Neural cell (in vitro differentiated cells): ENCODE measurements around the gene MAML3. TPM values are rescaled to one million over a fixed set of nuclear protein-coding genes. Genes with fewer than 3 reads are reported as not detected.

Experiments
- H2AFZ ChIP-seq: fragments of 200-600, 300-800 bp; sonication (generic), shearing (Covaris generic); 2 replicates; pipeline ENCODE4 v1.6.0; 2014; ENCODE audit warnings: low read depth, mild to moderate bottlenecking, antibody characterized with exemption, low read length, moderate library complexity
- H3F3A ChIP-seq: fragments of 200-600 bp; shearing (Covaris generic); 2 replicates; pipeline ENCODE4 v1.6.1; 2016; ENCODE audit warnings: mild to moderate bottlenecking, moderate library complexity, mixed read lengths, antibody characterized with exemption, low read length; ENCODE audit not compliant: insufficient read depth, poor library complexity, severe bottlenecking
- H3K27ac ChIP-seq: fragments of 200-600, 300-800 bp; sonication (generic), shearing (Covaris generic); 2 replicates; pipeline ENCODE4 v1.5.1; 2014; ENCODE audit warnings: mild to moderate bottlenecking, low read length, moderate library complexity
- H3K27me3 ChIP-seq: fragments of 300-800, 200-600 bp; sonication (generic), shearing (Covaris generic); 2 replicates; pipeline ENCODE4 v1.6.0; 2014; ENCODE audit warnings: mild to moderate bottlenecking, low read depth, low read length, moderate library complexity; ENCODE audit not compliant: insufficient read depth
- H3K36me3 ChIP-seq: fragments of 300-800, 200-600 bp; sonication (generic), shearing (Covaris generic); 2 replicates; pipeline ENCODE4 v1.5.1; 2014; ENCODE audit warnings: mild to moderate bottlenecking, antibody characterized with exemption, low read length, moderate library complexity; ENCODE audit not compliant: insufficient read depth
- H3K4me2 ChIP-seq: fragments of 300-800, 200-600 bp; sonication (generic), shearing (Covaris generic); 2 replicates; pipeline ENCODE4 v1.6.0; 2014; ENCODE audit warnings: mild to moderate bottlenecking, low read length
- H3K4me3 ChIP-seq: fragments of 300-800, 200-600 bp; sonication (generic), shearing (Covaris generic); 2 replicates; pipeline ENCODE4 v1.5.1; 2014; ENCODE audit warnings: mild to moderate bottlenecking, low read length, moderate library complexity
- H3K79me2 ChIP-seq: fragments of 200-600 bp; shearing (Covaris generic); replicated peaks from 2 replicates; pipeline ENCODE4 v1.6.0; 2014; ENCODE audit warnings: mild to moderate bottlenecking, low read length, moderate library complexity; ENCODE audit not compliant: insufficient read depth
- H3K9ac ChIP-seq: fragments of 300-800, 200-600 bp; sonication (generic), shearing (Covaris generic); 2 replicates; pipeline ENCODE4 v1.6.1; 2016; ENCODE audit warnings: mild to moderate bottlenecking, low read length, mixed read lengths
- H3K9me2 ChIP-seq: fragments of 200-600 bp; shearing (Covaris generic); 2 replicates; pipeline ENCODE4 v1.6.1; 2016; ENCODE audit warnings: mild to moderate bottlenecking, low read length, mixed read lengths; ENCODE audit not compliant: insufficient read depth
- H3K9me3 ChIP-seq: fragments of 200-600, 300-800 bp; sonication (generic), shearing (Covaris generic); 2 replicates; pipeline ENCODE4 v1.6.1; 2016; ENCODE audit warnings: mild to moderate bottlenecking, mixed run types, low read length, moderate library complexity, mixed read lengths
- H4K20me1 ChIP-seq: fragments of 200-600 bp; shearing (Covaris generic); 2 replicates; pipeline ENCODE4 v1.6.1; 2016; ENCODE audit warnings: mild to moderate bottlenecking, mixed run types; ENCODE audit not compliant: insufficient read depth
- CTCF ChIP-seq: fragments of 450-650 bp; IDR thresholded peaks from 2 replicates; pipeline ENCODE4 v1.5.1; 2014; ENCODE audit warnings: antibody characterized with exemption, mild to moderate bottlenecking, moderate library complexity; ENCODE audit not compliant: poor library complexity, severe bottlenecking
- EP300 ChIP-seq: fragments of 450-650 bp; conservative IDR thresholded peaks from 2 replicates; pipeline ENCODE4 v1.6.1; 2014; ENCODE audit warnings: antibody characterized with exemption, mild to moderate bottlenecking, moderate library complexity; ENCODE audit not compliant: poor library complexity, severe bottlenecking
- EZH2 ChIP-seq: fragments of 200-600, 300-800 bp; shearing (Covaris generic), sonication (generic); IDR thresholded peaks from 2 replicates; pipeline ENCODE4 v1.6.1; 2014; ENCODE audit warnings: antibody characterized with exemption, low read length, borderline replicate concordance, mild to moderate bottlenecking; ENCODE audit not compliant: insufficient read depth, poor library complexity, severe bottlenecking
- MXI1 ChIP-seq: fragments of 450-650 bp; conservative IDR thresholded peaks from 2 replicates; pipeline ENCODE4 v1.6.1; 2014; ENCODE audit warnings: antibody characterized with exemption, mild to moderate bottlenecking; ENCODE audit not compliant: poor library complexity, severe bottlenecking
- POLR2AphosphoS5 ChIP-seq: IDR thresholded peaks from 2 replicates; pipeline ENCODE4 v1.6.1; 2012
- RAD21 ChIP-seq: fragments of 450-650 bp; conservative IDR thresholded peaks from 2 replicates; pipeline ENCODE4 v1.6.1; 2014; ENCODE audit warnings: antibody characterized with exemption, mild to moderate bottlenecking, moderate library complexity
- REST ChIP-seq: IDR thresholded peaks from 2 replicates; pipeline ENCODE4 v1.6.1; 2012; ENCODE audit warnings: borderline replicate concordance
- SMC3 ChIP-seq: fragments of 450-650 bp; conservative IDR thresholded peaks from 2 replicates; pipeline ENCODE4 v1.6.1; 2014; ENCODE audit warnings: antibody characterized with exemption, mild to moderate bottlenecking, moderate library complexity; ENCODE audit not compliant: poor library complexity
- TAF1 ChIP-seq: IDR thresholded peaks from 2 replicates; pipeline ENCODE4 v1.6.1; 2012; ENCODE audit warnings: low read depth
- polyA plus RNA-seq: library from polyadenylated mRNA; depleted of rRNA; stranded (reverse); fragments of >200 nt; gene quantifications from 2 replicates; pipeline ENCODE4 v1.2.3, GENCODE V29; 2014

Gene MAML3
- polyA plus RNA-seq, 1 donor from 2014 or later = 10.2 TPM

DNA sequence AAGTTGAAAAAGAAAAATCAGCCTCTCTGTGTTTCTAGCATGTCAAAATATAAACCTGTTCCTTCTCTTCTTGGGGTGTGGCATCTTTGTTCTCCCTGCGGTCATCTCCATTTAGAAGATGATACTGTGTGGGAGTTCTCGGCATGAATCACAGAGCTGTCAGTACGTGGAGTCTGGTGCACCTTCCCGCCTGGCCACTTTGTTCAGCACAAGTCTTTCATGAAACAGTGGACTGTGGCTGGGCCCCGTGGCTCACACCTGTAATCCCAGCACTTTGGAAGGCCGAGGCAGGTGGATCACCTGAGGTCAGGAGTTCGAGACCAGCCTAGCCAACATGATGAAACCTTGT lies 166.5 kb downstream of the MAML3 start:
- no peak overlapping the region for H2AFZ ChIP-seq
- no peaks in the 10 kb centered on the region for H3K9me2 ChIP-seq
- TF ChIP-seq MXI1 (no peak), EP300 (no peak), CTCF (no peak), POLR2AphosphoS5 (no peak), SMC3 (no peak), EZH2 (no peak), TAF1 (no peak), REST (no peak), RAD21 (no peak)
- peak overlapping the region; percentile 67 for H3K27ac ChIP-seq
- no peaks in the 10 kb centered on the region for H3K9me3 ChIP-seq
- peak overlapping the region; percentile 30 for H3K4me3 ChIP-seq
- H4K20me1 ChIP-seq = no peaks in the 10 kb centered on the region
- peak overlapping the region; percentile 36 for H3K9ac ChIP-seq
- no peaks in the 10 kb centered on the region for H3F3A ChIP-seq
- no peak overlapping the region for H3K4me2 ChIP-seq
- H3K79me2 ChIP-seq = no peaks in the 10 kb centered on the region
- no peaks in the 10 kb centered on the region for H3K27me3 ChIP-seq
- no peaks in the 10 kb centered on the region for H3K36me3 ChIP-seq

DNA sequence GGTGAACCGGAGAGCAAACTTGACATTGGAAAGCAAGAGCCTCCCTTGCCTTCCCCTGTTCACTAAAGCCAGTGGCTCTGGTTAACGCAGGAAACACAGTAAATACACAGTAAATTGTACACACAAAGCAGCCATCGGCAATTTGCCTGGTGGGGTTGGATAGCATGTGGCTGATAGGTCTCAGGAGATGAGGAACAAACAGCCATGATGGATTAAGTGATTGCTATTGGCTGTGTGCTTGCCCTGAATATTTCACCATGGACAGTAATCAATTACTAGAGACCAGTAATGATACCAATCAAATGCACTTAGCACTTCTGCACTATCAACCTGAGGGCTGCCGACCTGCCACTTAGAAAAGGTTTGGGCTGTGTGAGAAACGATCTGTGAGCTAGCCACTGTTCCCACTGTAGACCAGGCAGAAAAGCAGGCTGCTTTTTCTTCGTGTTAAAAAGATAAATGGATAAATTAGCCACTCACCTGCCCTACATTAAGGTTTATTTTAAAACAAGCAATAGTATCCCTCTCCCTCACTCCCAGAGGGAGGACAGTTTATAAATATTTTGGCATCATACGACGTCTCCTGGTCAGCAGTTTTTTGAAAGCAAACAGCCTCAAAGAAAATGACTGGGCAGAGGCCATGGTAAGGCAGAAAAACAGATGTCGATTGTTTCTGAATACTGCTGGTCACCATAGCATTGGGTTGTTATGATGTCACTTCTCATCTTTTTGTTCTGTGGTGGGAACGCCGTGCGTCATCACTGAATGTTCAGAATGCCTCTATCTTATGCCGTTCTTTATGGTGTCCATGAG lies 167.1 kb downstream of the MAML3 start:
- Histone ChIP-seq H3F3A (no peaks in the 10 kb centered on the region), H3K27me3 (no peaks in the 10 kb centered on the region), H3K4me2 (no peak overlapping the region), H3K9me2 (no peaks in the 10 kb centered on the region), H3K4me3 (peak overlapping the region; percentile 30), H3K36me3 (no peaks in the 10 kb centered on the region), H4K20me1 (no peaks in the 10 kb centered on the region), H2AFZ (no peak overlapping the region), H3K9me3 (no peaks in the 10 kb centered on the region), H3K27ac (peak overlapping the region; percentile 67), H3K79me2 (no peaks in the 10 kb centered on the region), H3K9ac (peak overlapping the region; percentile 36)
- TF ChIP-seq EP300 (peak; percentile 42), TAF1 (no peak), MXI1 (no peak), EZH2 (no peak), REST (peak; percentile 10), RAD21 (peak; percentile 23), POLR2AphosphoS5 (peak; percentile 68), CTCF (no peak), SMC3 (peak; percentile 43)
